CD4-positive, alpha-beta T cell (primary cell): ENCODE results near the gene XPC. TPM values are rescaled to one million over a fixed set of nuclear protein-coding genes. Genes with fewer than 3 reads are reported as not detected.

Experiments used
- ATAC-seq: fragments of 200-7000 bp; cut with Tn5 transposase; one replicate; pipeline ENCODE4 v1.10.0; 2022; ENCODE audit warnings: mild to moderate bottlenecking; ENCODE audit not compliant: poor library complexity
- CTCF ChIA-PET: fragments of 350-600 bp; sonication (Branson Sonifier 250); formaldehyde crosslinking; loops from one replicate; lab custom pipeline; 2021; ENCODE audit warnings: antibody characterized with exemption, inconsistent platforms; lab: Charles Lee
- POLR2A ChIA-PET: fragments of 350-600 bp; sonication (Branson Sonifier 250); formaldehyde crosslinking; loops from one replicate; lab custom pipeline; 2021; ENCODE audit warnings: antibody characterized with exemption, inconsistent platforms; lab: Charles Lee
- DNase-seq, 14 experiments: peaks; one replicate each; pipeline ENCODE4 v3.0.0-alpha.2; 2013 to 2020; ENCODE audit warnings: mixed read lengths in 2 of 14
- H3K27ac ChIP-seq, 2 donors: one replicate each; pipeline versions ENCODE4 v1.5.1 to v1.7.0; 2013; ENCODE audit warnings: low read length in 2 of 2, low read depth in 1 of 2, mild to moderate bottlenecking in 1 of 2
- H3K27me3 ChIP-seq, 2 experiments: 1 replicate in 1 of 2; 2 replicates in 1 of 2; pipeline versions ENCODE4 v1.6.1 to v1.7.0; 2013; ENCODE audit warnings: low read length in 2 of 2, control low read depth in 1 of 2, mild to moderate bottlenecking in 1 of 2, moderate library complexity in 1 of 2; ENCODE audit not compliant: insufficient read depth in 2 of 2, control insufficient read depth in 1 of 2
- H3K36me3 ChIP-seq: one replicate; pipeline ENCODE4 v1.6.1; 2013; ENCODE audit warnings: low read length, control low read depth; ENCODE audit not compliant: insufficient read depth
- H3K4me1 ChIP-seq: one replicate; pipeline ENCODE4 v1.6.1; 2013; ENCODE audit warnings: low read length, control low read depth; ENCODE audit not compliant: insufficient read depth
- H3K4me3 ChIP-seq: one replicate; pipeline ENCODE4 v1.5.1; 2013; ENCODE audit warnings: mild to moderate bottlenecking, low read length, moderate library complexity
- H3K9me3 ChIP-seq, 2 experiments: 1 replicate in 1 of 2; 2 replicates in 1 of 2; pipeline versions ENCODE4 v1.6.1 to v1.7.0; 2013; ENCODE audit warnings: low read length in 2 of 2, mild to moderate bottlenecking in 2 of 2, control low read depth in 1 of 2, moderate library complexity in 1 of 2; ENCODE audit not compliant: control insufficient read depth in 1 of 2, insufficient read depth in 1 of 2
- H3K27ac Mint-ChIP-seq: one replicate; pipeline ENCODE4 v1.8.0; 2020; ENCODE audit warnings: mixed read lengths
- H3K27me3 Mint-ChIP-seq: one replicate; pipeline ENCODE4 v1.8.0; 2021; ENCODE audit warnings: mixed read lengths
- H3K36me3 Mint-ChIP-seq: one replicate; pipeline ENCODE4 v1.8.0; 2021; ENCODE audit warnings: low read depth, mixed read lengths
- H3K4me1 Mint-ChIP-seq: one replicate; pipeline ENCODE4 v1.8.0; 2021; ENCODE audit warnings: low read depth, mixed read lengths
- H3K4me3 Mint-ChIP-seq: one replicate; pipeline ENCODE4 v1.8.0; 2020; ENCODE audit warnings: mild to moderate bottlenecking, mixed read lengths
- H3K9me3 Mint-ChIP-seq: one replicate; pipeline ENCODE4 v1.8.0; 2020; ENCODE audit warnings: mixed read lengths
- CTCF ChIP-seq: fragments of 200-600 bp; IDR thresholded peaks from one replicate; pipeline ENCODE4 v1.8.0; 2022; ENCODE audit warnings: antibody characterized with exemption, mild to moderate bottlenecking
- intact Hi-C, 2 experiments: fragments of 100-400 bp; cut with DNase I in 1 of 2; cut with micrococcal nuclease in 1 of 2; formaldehyde crosslinking; loops; one replicate each; pipeline versions ENCODE4 v1.15.1 to v1.9.0; 2023 to 2025; cut with DNase I, micrococcal nuclease
- total RNA-seq, 174 experiments: library from RNA in 2 of 174; stranded (reverse) in 2 of 174; gene quantifications; one replicate each; pipeline ENCODE4 v1.2.3 and lab custom pipeline; 2021 to 2026

XPC gene
- total RNA-seq, 2 experiments from 2014 or later: 59.2 to 65.1 TPM

- no peak for DNase-seq
- peaks cover 88% of the 10 kb centered on the region for H3K36me3 ChIP-seq
- no peaks in the 10 kb centered on the region for H3K9me3 ChIP-seq
- no peaks in the 10 kb centered on the region for H3K9me3 Mint-ChIP-seq
- peaks cover 11% of the 10 kb centered on the region for H3K4me1 Mint-ChIP-seq
- ChIA-PET POLR2A (interaction anchor here (1.0 to 1.9 kb wide), 3 partner anchors 10 to 26 kb away, joined by 3 to 7 read pairs (median 4); partner anchors contain the start of genes LSM3 and XPC), CTCF (interaction anchor here (0.6 to 1.0 kb wide), 3 partner anchors 9 to 256 kb away, joined by 3 read pairs; no protein-coding TSS in a partner anchor)
- no peaks in the 10 kb centered on the region for H3K27me3 Mint-ChIP-seq
- peaks cover 88% of the 10 kb centered on the region for H3K36me3 Mint-ChIP-seq
- no peak overlapping the region for H3K4me3 Mint-ChIP-seq
- H3K27ac Mint-ChIP-seq: peak overlapping the region; percentile 71
- no peak overlapping the region for H3K27ac ChIP-seq
- TF ChIP-seq CTCF: no peak
- no peak for ATAC-seq
- intact Hi-C loops: no loop called here
- H3K4me1 ChIP-seq: peaks cover 3% of the 10 kb centered on the region
- no peak overlapping the region for H3K4me3 ChIP-seq
- no peaks in the 10 kb centered on the region for H3K27me3 ChIP-seq
Observed at GRCh38 chr3:14152963-14153355, 25.4 kb downstream of the XPC start.

GRCh38 chr3:14152233-14152962 is 26.0 kb downstream of the XPC start:
- peak in 3 of 14 experiments; percentile 37 to 45 (median 45) for DNase-seq
- H3K27ac Mint-ChIP-seq: peak overlapping the region; percentile 71
- ChIA-PET CTCF (interaction anchor here (0.6 to 1.5 kb wide), 4 partner anchors 8 to 256 kb away, joined by 3 read pairs; no protein-coding TSS in a partner anchor), POLR2A (interaction anchor here (1.0 to 1.9 kb wide), 3 partner anchors 9 to 26 kb away, joined by 3 to 7 read pairs (median 4); partner anchors contain the start of genes LSM3 and XPC)
- Histone ChIP-seq H3K4me1 (peaks cover 3% of the 10 kb centered on the region), H3K36me3 (peaks cover 87% of the 10 kb centered on the region), H3K4me3 (no peak overlapping the region), H3K27me3 (no peaks in the 10 kb centered on the region), H3K27ac (no peak overlapping the region), H3K9me3 (no peaks in the 10 kb centered on the region)
- H3K9me3 Mint-ChIP-seq: no peaks in the 10 kb centered on the region
- peak; percentile 56 for ATAC-seq
- TF ChIP-seq CTCF: no peak
- H3K36me3 Mint-ChIP-seq: peaks cover 88% of the 10 kb centered on the region
- no peak overlapping the region for H3K4me3 Mint-ChIP-seq
- no peaks in the 10 kb centered on the region for H3K27me3 Mint-ChIP-seq
- H3K4me1 Mint-ChIP-seq: peaks cover 11% of the 10 kb centered on the region
- intact Hi-C loops: no loop called here

- Mint-ChIP-seq H3K36me3 (peaks cover 88% of the 10 kb centered on the region), H3K9me3 (no peaks in the 10 kb centered on the region), H3K4me1 (peaks cover 7% of the 10 kb centered on the region), H3K4me3 (no peak overlapping the region), H3K27ac (no peak overlapping the region), H3K27me3 (no peaks in the 10 kb centered on the region)
- Histone ChIP-seq H3K36me3 (peaks cover 87% of the 10 kb centered on the region), H3K9me3 (no peaks in the 10 kb centered on the region), H3K4me1 (peaks cover 6% of the 10 kb centered on the region), H3K27ac (no peak overlapping the region), H3K4me3 (no peak overlapping the region), H3K27me3 (no peaks in the 10 kb centered on the region)
- ChIA-PET CTCF (interaction anchor here (1.5 kb wide), 1 partner anchor 26 kb away, joined by 3 read pairs; no protein-coding TSS in a partner anchor), POLR2A (interaction anchor here (1.3 to 1.7 kb wide), 2 partner anchors 9 to 27 kb away, joined by 4 to 6 read pairs; partner anchors contain the start of genes LSM3 and XPC)
- intact Hi-C loops: no loop called here
- DNase-seq (no peak), ATAC-seq (no peak)
- no peak for TF ChIP-seq CTCF
Observed at GRCh38 chr3:14151471-14152083, 26.8 kb downstream of the XPC start.
